ENCODE results near the gene NIBAN1. TPM values are rescaled to one million over a fixed set of nuclear protein-coding genes. Genes with fewer than 3 reads are reported as not detected.

NIBAN1 gene
- total and polyA plus RNA-seq, 2 of the 8 experiments (the other 6 are each of a cell fraction or from before 2014, with no cell fraction given): 5.7 to 15.2 TPM

- no peaks in the 10 kb centered on the region for H3K27me3 ChIP-seq (replicated peaks in 1 of 4; ENCODE audit: control insufficient read depth in 3 of 4, extremely low read depth in 1 of 4, insufficient read depth in 3 of 4, low read length in 3 of 4)
- peaks cover 0 to 3% of the 10 kb centered on the region in 2 experiments; a peak in 1 of 4 replicates for H3K79me2 ChIP-seq (ENCODE audit: control insufficient read depth in 1 of 2, insufficient read depth in 2 of 2, low read length in 2 of 2)
- DNase-seq (ENCODE audit: low read depth in 1 of 2, low spot score in 2 of 2): no peak
- H2AFZ ChIP-seq (ENCODE audit: low read length): no peak overlapping the region
- H2BK5ac ChIP-seq (ENCODE audit: low read depth, low read length): no peak overlapping the region
- no peaks in the 10 kb centered on the region for H4K20me1 ChIP-seq (replicated peaks in 1 of 2; ENCODE audit: control insufficient read depth in 1 of 2, insufficient read depth in 2 of 2, low read length in 2 of 2)
- H3K9ac ChIP-seq (replicated peaks in 1 of 4; ENCODE audit: extremely low read depth in 1 of 4, low read depth in 3 of 4, low read length in 3 of 4): no peak overlapping the region
- no peaks in the 10 kb centered on the region for H3K36me3 ChIP-seq (ENCODE audit: control insufficient read depth in 2 of 4, insufficient read depth in 4 of 4, low read length in 3 of 4)
- no peak overlapping the region; the same call in 1 of the 2 replicates for H3K18ac ChIP-seq (ENCODE audit: extremely low read depth, low read length)
- no peak overlapping the region for H3K4me3 ChIP-seq (ENCODE audit: extremely low read depth in 1 of 4, insufficient read depth in 2 of 4, low read depth in 3 of 4, low read length in 4 of 4)
- 89% methylated on average over 3 of the region's 3 CpGs; no CpG with 5 or more reads in 1 of the 2 experiments for WGBS, 2 experiments (ENCODE audit: extremely low coverage in 1 of 2, insufficient coverage in 1 of 2, insufficient read length in 1 of 2, insufficient replicate concordance in 2 of 2, low coverage in 1 of 2, low lambda C conversion rate in 2 of 2, missing lambda C conversion rate in 1 of 2)
- H2AK5ac ChIP-seq (ENCODE audit: low read depth, low read length): no peak overlapping the region
- H2BK120ac ChIP-seq (replicated peaks; ENCODE audit: low read depth, low read length): no peak overlapping the region
- ChIA-PET POLR2A (ENCODE audit: partially characterized antibody) (interaction anchor here (1.2 kb wide), 1 partner anchor 22 kb away, joined by 7 read pairs; the partner anchor contains the start of gene NIBAN1), CTCF (ENCODE audit: partially characterized antibody) (interaction anchor here (0.7 to 2.0 kb wide), 2 partner anchors 15 to 146 kb away, joined by 3 to 6 read pairs; no protein-coding TSS in a partner anchor)
- no peak overlapping the region for H4K5ac ChIP-seq (ENCODE audit: insufficient read length, low read depth, low read length)
- H4K8ac ChIP-seq (ENCODE audit: extremely low read depth, insufficient read depth, low read length): no peak overlapping the region
- no peak overlapping the region for H4K91ac ChIP-seq (replicated peaks; ENCODE audit: insufficient read length, low read length)
- H2BK12ac ChIP-seq (ENCODE audit: low read depth, low read length): no peak overlapping the region
- no peaks in the 10 kb centered on the region for H3K9me3 ChIP-seq (ENCODE audit: insufficient read depth in 2 of 2, low read depth in 1 of 2, low read length in 1 of 2)
- H3K23ac ChIP-seq (ENCODE audit: insufficient read length): no peak overlapping the region
- no peaks in the 10 kb centered on the region for H3K79me1 ChIP-seq (ENCODE audit: low read depth, low read length)
- H2BK20ac ChIP-seq (ENCODE audit: low read length): no peak overlapping the region
- TF ChIP-seq TAF1 (IDR thresholded peaks at IDR 0.05; ENCODE audit: low read depth, low read length) (no peak), MAX (IDR thresholded peaks at IDR 0.05) (no peak), E2F6 (IDR thresholded peaks at IDR 0.05) (no peak), KDM5A (IDR thresholded peaks at IDR 0.05; ENCODE audit: low read length) (no peak), SAP30 (IDR thresholded peaks at IDR 0.05; ENCODE audit: insufficient read depth, insufficient replicate concordance, low read length) (no peak), POU5F1 (IDR thresholded peaks at IDR 0.05; ENCODE audit: low read depth, low read length) (no peak), SP1 (IDR thresholded peaks at IDR 0.05; ENCODE audit: low read depth, low read length) (no peak), KDM1A (IDR thresholded peaks at IDR 0.05; ENCODE audit: borderline replicate concordance, low read length) (no peak), SIRT6 (IDR thresholded peaks at IDR 0.05; ENCODE audit: low read length) (no peak), BACH1 (IDR thresholded peaks at IDR 0.05; ENCODE audit: low read length) (no peak), SP2 (IDR thresholded peaks at IDR 0.05; ENCODE audit: low read length) (no peak), NRF1 (IDR thresholded peaks at IDR 0.05; ENCODE audit: low read depth, low read length) (no peak), RXRA (IDR thresholded peaks at IDR 0.05; ENCODE audit: insufficient read depth, low read depth, low read length) (no peak)
- H3K4me1 ChIP-seq (replicated peaks in 1 of 4; ENCODE audit: control insufficient read depth in 3 of 4, insufficient read depth in 4 of 4, low read length in 3 of 4): no peaks in the 10 kb centered on the region
- no peak overlapping the region for H3K56ac ChIP-seq (replicated peaks; ENCODE audit: insufficient read length, low read depth, low read length)
- no peak overlapping the region for H3K4me2 ChIP-seq (ENCODE audit: insufficient read depth in 1 of 2, low read depth in 2 of 2, low read length in 2 of 2)
- FAIRE-seq: no peak
- H2BK15ac ChIP-seq (ENCODE audit: low read length): no peak overlapping the region
- no peak overlapping the region for H3K4ac ChIP-seq (replicated peaks; ENCODE audit: insufficient read length, low read depth, low read length)
- no peaks in the 10 kb centered on the region for H3K23me2 ChIP-seq (ENCODE audit: low read depth, low read length)
- no peak overlapping the region for H3K14ac ChIP-seq (ENCODE audit: insufficient read length)
- H3K27ac ChIP-seq (ENCODE audit: low read depth, low read length): no peak overlapping the region
These were observed 22.5 kb downstream of the NIBAN1 start for GRCh38 chr1:184951788-184952187.
